HuH-7 (cell line): ENCODE results near the gene BEST1.
"Not testable (repeated sequence)": the region's sequence is repeated elsewhere in the genome, so short reads cannot be mapped to it uniquely, and the experiment has no call there.

Experiments used
- DNase-seq: peaks from one replicate; pipeline ENCODE4 v3.0.0; 2011; ENCODE audit warnings: low spot score

BEST1 gene

DNA sequence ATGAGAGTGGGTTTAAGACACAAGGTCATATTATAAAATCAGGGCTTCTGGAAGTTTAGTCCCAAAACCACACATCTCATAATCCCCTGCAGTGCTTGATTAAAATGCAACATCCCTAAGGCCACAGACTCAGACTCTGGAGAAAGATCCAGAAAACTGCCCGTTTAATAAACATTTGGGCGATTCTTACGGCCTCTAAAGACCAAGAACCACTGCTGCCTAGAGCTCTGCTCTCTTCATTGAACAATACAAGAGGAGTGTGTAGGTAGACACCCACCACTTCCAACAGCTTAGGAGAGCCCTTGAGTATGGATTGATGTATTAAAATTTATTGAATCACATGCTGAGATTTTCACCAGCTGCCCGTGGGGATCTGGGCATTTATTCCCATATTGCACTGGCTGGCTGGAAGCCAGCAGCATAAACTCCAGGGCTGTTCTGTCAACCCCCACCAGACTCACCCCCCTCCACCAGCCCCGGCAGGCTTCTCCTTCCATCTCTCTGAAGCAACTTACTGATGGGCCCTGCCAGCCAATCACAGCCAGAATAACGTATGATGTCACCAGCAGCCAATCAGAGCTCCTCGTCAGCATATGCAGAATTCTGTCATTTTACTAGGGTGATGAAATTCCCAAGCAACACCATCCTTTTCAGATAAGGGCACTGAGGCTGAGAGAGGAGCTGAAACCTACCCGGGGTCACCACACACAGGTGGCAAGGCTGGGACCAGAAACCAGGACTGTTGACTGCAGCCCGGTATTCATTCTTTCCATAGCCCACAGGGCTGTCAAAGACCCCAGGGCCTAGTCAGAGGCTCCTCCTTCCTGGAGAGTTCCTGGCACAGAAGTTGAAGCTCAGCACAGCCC, 749 bp upstream of the BEST1 start:
- peak; percentile 93 for DNase-seq

DNA sequence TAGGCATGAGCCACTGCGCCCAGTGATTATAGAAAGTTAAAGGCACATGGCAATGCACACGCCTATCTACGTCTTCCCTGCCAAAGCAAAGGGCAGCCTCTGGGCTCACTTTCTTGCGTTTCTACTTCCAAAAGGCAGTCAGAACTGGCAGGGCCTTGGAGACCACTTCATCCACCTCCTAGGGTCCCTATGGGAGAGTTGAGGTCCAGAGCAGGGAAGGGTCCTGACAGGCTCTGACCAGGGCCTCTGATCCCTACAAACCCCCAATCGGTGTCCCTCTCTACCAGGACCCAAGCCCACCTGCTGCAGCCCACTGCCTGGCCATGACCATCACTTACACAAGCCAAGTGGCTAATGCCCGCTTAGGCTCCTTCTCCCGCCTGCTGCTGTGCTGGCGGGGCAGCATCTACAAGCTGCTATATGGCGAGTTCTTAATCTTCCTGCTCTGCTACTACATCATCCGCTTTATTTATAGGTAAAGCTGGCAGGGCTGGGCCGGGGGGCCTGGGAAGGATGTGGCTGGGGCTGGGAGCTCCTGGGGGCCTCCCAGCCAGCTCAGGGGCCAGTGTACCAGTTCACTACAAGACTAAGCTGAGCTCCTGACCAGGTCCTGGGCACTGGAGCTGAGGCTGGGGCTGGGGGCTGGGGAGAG, 1.5 kb downstream of the BEST1 start:
- no peak for DNase-seq

DNA sequence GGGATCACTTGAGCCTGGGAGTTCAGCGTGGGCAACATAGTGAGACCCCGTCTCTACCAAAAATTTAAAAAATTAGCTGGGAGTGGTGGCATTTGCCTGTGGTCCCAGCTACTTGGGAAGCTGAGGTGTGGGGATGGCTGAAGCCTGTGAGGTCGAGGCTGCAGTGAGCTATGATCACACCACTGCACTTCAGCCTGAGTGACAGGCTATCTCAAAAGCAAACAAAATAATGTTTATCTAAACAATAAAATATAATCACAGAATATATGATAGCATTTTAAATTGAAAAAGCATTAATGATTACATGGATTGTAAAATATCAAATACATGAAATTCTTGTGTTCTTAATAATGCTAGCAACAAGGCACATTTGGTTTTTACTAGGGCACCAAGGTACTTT, 2.7 kb downstream of the BEST1 start:
- no peak for DNase-seq

DNA sequence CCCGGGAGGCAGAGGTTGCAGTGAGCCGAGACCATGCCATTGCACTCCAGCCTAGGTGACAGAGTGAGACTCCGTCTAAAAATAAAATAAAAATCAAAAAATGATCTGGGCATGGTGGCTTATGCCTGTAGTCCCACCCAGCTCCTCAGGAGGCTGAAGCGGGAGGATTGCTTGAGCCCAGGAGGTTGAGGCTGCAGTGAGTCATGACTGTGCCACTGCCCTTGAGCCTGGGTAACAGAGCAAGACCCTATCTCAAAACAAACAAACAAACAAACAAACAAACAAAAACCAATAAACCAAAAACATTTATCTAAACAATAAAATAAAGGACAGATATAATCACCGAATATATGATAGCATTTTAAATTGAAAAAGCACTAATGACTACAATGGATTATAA, 3.5 kb downstream of the BEST1 start:
- DNase-seq, result not testable (repeated sequence)

DNA sequence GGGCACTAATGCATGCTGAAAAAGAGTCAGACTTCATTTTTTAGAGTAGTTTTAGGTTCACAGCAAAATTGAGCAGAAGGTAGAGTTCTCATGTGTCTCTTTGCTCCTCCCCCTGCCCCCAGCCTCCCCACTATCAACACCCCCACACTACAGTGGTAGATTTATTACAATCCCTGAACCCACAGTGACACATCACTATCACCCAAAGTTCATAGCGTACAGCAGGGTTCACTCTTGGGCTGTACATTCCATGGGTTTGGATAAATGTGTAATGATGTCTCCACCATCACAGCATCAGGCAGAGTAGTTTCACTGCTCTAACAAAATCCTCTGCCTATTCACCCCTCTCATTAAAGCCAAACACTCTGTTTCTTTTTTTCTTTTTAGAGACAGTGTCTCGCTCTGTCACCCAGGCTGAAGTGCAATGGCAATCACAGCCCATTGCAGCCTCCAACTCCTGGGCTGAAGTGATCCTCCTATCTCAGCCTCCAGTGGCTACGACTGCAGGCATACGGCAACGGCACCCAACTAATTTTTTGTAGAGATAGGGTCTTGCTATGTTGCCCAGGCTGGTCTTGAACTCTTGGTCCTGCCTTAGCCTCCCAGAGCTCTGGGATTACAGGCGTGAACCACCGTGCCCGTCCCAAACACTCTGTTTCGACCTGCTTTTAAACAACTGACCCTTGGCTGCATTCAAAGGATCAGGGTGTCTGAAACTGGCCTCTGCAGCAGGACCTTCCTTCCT, 4.1 kb downstream of the BEST1 start:
- DNase-seq, result no peak

DNA sequence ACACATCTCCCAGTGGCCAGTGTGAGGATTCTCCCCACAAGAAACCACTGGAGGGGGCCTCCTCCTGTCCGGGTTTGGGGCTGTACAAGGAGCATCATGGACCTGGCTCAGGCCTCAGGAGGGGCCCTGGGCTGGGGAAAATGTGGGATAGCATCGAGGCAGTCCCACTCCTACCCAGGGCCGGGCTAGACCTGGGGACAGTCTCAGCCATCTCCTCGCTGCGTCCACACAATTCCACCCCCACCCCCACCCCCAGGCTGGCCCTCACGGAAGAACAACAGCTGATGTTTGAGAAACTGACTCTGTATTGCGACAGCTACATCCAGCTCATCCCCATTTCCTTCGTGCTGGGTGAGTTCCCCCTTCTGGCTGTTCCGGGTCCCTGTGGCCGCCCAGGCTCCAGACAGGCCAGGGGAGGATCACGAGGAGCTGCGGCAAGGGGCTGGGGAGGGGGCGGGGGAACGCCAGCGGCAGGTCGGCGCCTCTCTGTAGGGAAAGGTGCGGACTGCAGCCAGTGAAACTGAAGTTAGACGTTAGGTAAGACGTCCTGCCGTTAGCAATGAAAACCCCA, 4.8 kb downstream of the BEST1 start:
- peak; percentile 83 for DNase-seq

DNA sequence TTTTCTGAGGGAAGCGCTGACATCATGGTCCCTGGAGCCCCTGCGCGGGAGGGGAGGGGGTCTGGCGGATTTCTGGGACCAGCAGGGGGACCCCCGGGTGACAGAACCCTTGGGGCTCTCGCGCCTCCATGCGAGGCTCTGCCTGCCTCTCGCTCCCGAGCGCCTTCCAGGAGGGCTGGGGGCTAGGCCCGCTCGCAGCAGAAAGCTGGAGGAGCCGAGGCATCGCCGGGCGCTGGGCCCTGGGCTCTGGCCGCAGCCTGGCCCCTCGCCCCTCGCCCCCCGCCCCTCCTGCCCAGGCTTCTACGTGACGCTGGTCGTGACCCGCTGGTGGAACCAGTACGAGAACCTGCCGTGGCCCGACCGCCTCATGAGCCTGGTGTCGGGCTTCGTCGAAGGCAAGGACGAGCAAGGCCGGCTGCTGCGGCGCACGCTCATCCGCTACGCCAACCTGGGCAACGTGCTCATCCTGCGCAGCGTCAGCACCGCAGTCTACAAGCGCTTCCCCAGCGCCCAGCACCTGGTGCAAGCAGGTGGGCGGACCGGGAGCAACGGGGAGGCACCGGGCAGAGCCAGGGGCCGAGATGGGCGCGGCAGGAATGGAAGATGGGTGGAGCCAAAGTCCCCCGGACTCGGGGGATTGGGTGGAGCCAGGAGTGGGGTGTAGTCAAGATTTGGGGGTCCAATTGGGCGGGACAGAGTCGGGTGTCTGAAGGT, 5.4 kb downstream of the BEST1 start:
- DNase-seq, result no peak

DNA sequence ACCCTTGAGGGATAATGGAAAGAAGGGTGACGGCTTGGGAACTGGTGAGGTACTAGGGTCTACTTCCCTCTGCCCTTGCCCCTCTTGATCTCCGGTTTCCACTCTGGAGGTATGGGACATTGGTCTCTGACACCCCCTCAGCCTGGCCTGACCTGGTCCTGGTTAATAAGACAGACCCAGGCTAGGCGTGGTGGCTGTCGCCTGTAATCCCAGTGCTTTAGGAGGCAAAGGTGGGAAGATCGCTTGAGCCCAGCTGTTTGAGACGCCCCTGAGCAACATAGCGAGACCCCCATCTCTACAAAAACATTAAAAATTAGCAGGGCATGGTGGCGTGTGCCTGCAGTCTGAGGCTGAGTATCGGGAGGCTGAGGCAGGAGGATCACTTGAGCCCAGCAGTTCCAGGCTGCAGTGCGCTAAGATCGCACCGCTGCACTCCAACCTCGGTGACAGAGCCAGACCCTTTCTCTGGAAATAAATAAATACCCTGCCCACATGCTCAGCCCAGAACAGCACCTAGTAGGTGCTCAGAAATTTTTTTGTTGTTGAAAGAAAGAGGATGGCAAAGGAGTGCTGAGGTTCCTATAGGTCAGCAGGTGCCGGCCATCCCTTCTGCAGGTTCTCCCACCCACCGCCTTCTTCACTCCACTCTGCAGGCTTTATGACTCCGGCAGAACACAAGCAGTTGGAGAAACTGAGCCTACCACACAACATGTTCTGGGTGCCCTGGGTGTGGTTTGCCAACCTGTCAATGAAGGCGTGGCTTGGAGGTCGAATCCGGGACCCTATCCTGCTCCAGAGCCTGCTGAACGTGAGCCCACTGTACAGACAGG, 6.3 kb downstream of the BEST1 start:
- peak; percentile 13 for DNase-seq

DNA sequence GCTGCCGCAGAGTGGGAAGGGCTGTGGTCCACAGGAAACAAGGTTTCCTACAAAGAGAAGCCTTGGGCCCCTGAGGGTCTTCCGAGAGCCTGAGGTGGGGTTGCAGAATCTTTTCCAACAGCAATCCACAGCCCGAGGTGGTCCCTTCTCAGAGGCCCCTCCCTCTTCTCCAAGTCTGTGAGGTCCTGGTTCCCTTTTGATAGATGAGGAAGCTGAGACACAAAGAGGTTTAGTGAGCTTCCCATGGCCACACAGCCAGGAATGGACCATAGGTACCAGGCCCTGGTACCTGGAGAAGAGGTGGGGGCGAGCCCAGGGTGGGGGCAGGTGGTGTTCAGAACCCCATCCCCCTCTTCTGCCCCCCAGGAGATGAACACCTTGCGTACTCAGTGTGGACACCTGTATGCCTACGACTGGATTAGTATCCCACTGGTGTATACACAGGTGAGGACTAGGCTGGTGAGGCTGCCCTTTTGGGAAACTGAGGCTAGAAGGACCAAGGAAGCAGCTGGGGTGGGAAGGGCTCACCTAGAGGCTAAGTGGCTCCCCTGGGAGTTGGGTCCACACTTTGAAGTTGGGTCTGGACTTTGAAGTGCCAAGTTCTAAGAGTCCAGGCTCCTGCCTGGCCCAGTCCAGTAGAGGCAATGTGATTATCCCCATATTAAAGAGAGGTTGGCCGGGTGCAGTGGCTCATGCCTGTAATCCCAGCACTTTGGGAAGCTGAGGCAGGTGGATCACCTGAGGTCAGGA, 7.0 kb downstream of the BEST1 start:
- DNase-seq, result peak; percentile 11

DNA sequence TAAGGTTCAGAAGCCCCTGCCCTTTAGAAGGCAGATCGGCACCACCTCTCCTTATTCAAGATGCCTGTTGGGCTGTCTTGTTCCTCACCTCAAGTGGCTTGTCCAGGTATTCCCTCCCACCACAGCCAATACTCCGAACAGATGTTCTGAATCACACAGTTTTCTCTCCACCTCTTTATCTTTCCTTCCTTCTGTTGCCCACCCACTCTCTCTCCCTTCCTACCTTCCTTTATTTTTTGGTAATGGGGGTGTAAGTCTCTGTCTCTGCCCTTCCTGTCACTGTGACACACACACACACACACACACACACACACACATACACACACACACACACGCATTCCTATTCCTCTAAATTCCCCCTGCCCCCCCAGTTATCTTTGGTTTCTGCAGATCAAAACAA, 8.4 kb downstream of the BEST1 start:
- no peak for DNase-seq

DNA sequence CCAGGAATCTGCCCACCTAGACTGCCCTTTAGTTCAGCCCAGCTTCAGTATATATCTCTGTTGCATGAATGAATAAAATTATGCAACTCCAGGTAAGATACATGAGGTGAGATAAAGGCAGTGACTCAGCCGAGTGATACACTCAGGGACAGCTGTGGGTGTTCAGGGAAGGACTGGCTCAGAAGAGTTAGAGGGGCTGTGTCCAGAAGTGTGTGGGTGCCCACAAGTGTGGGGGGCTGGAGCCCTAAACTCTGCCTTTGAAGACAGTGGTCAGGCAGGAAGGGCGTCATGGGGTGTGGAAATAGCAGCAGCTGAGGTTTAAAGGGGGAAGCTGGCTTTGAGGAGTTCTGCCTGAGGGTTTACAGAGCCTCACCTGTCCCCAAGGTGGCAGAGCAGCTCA, 9.0 kb downstream of the BEST1 start:
- DNase-seq, result peak; percentile 37

DNA sequence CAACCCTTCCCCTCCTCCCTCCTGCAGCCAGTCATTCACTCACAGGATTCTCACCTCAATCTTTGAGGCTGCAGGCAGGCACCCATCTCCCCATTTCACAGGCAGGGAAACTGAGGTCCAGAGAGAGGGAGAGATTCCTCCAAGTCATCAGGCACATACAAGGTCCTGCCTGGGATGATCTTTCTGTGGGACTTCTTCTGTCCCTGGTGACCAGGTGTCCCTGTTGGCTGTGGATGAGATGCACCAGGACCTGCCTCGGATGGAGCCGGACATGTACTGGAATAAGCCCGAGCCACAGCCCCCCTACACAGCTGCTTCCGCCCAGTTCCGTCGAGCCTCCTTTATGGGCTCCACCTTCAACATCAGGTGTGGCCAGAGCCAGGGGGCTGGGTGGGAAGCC, 9.5 kb downstream of the BEST1 start:
- peak; percentile 7 for DNase-seq

DNA sequence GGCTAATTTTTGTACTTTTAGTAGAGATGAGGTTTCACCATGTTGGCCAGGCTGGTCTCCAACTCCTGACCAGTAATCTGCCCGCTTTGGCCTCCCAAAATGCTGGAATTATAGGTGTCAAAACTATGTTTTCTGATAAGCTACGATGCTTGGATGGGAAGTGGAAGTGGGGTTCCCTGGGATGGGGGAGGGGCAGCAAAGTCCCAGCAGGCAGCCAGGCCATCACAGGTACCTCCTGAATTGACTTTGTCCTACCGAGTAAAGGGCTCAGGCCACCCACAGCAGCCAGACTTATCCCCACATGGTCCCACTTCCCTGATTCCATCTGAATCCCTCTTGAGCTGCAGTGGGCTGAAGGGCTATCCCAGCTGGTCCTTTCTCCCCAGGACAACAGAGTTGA, 10.4 kb downstream of the BEST1 start:
- peak; percentile 12 for DNase-seq

DNA sequence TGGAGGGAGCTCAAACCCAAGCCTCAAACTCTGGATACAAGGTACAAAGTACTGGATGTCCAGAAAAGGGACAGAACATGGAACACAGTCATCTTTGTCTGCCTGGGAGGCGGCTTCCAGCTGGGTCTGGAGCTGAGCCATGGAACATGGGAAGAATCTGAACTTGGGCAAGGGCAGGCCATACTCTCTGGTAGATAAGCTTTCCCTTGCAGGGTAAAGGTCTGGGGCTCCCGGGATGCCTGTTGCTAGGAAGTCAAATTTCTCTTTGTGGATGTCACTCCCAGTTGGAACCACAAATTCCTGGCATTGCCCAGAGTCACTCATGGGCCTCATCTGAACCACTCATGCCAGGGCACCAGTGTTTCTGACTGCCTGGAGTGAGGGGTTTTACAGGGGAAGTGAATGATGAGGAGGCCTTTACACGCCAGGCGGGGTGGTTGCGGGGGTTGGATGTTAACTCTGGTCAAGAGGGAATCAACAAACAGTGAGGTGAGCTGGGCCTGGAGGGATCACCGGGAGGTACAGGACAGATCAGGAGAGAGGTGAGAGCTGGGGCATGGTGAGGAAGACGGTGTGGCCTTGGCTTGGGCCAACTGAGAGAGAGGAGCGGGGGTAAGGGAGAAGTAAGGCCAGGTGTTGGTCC, 11.5 kb downstream of the BEST1 start:
- DNase-seq, result peak; percentile 84

DNA sequence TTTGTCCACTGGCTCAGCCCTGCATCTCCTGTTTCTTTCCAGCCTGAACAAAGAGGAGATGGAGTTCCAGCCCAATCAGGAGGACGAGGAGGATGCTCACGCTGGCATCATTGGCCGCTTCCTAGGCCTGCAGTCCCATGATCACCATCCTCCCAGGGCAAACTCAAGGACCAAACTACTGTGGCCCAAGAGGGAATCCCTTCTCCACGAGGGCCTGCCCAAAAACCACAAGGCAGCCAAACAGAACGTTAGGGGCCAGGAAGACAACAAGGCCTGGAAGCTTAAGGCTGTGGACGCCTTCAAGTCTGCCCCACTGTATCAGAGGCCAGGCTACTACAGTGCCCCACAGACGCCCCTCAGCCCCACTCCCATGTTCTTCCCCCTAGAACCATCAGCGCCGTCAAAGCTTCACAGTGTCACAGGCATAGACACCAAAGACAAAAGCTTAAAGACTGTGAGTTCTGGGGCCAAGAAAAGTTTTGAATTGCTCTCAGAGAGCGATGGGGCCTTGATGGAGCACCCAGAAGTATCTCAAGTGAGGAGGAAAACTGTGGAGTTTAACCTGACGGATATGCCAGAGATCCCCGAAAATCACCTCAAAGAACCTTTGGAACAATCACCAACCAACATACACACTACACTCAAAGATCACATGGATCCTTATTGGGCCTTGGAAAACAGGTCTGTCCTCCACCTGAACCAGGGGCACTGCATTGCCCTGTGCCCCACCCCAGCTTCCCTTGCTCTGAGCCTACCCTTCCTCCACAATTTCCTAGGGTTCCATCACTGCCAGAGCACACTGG, 12.3 kb downstream of the BEST1 start:
- no peak for DNase-seq

DNA sequence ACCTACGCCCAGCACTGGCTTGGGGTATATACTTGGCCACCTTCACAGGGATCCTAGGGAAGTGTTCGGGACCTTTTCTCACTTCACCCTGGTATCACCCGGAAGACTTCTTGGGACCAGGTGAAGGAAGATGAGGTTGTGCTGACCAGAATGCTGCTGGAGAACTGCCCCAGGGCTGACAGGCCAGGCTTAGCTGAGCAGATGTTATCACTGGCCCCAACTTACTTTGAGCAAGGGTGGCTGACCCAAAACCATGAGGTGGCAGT, 12.8 kb downstream of the BEST1 start:
- peak; percentile 32 for DNase-seq

DNA sequence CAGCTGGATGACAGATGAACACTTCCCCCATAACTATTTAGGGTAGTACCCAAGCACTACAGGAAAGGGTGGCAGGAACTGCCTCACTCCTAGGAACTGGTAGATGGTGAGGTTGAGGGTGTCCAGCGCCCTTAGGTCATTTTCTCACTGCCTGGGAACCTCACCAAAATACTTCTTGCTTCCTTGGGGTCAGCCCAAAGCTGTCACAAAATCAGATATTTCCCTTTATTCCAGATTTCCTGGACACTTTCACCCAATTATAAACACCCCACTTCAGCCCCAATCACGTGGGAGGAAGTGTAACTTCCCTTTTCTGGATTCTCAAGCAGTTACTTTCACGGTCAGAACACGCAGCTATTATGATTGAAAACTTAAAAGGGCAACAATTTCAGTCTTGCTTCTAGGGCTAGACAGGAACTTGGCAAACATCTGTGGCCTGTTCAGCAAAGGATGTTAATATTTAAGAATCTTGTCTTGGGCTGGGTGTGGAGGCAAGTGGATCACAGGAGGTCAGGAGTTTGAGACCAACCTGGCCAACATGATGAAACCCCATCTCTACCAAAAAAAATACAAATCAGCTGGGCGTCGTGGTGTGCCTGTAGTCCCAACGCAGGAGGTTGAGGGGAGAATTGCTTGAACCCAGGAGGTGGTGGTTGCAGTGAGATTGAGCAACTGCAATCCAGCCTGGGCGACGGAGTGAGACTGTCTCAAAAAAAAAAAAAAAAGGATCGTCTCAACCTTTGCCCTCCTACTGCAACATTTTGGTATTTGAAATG, 13.3 kb downstream of the BEST1 start:
- no peak for DNase-seq

DNA sequence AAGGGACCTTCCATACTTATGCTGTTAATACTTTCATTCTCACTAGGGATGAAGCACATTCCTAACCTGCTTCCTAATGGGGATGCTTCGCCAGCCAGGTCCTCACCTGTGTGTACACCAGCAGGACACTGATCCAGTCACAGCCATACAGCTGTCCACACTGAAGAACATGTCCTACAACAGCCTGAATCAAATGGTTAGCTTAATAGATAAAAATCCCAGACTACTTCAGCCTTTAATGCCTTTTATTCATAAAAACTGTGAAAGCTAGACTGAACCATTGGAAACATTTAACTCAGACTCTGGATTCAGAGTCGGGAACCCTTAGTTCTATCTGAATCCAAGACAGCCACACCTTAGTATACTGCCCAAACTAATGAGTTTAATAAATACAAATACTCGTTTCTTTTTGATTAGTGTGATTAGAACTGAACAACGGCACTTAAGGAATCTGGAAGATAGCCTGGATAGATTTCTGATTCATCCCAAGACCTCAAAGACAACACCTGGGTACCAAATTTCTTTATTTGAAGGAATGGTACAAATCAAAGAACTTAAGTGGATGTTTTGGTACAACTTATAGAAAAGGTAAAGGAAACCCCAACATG, 14.0 kb downstream of the BEST1 start:
- DNase-seq, result no peak
